Liver (tissue), 3 donors: ENCODE results near the gene CCL19.

Source experiments
- CTCF ChIP-seq: fragments of 150-350 bp; IDR thresholded peaks from 2 replicates; pipeline ENCODE4 v1.5.1; 2017; ENCODE audit warnings: improper control_type of control experiment, low read depth, low read length; ENCODE audit not compliant: missing input control
- EGR1 ChIP-seq, 2 donors: IDR thresholded peaks; 2 replicates each; pipeline ENCODE4 v1.6.1; 2016 to 2018; ENCODE audit warnings: antibody characterized with exemption in 2 of 2, low read depth in 2 of 2
- GABPA ChIP-seq, 2 donors: IDR thresholded peaks in 1 of 2; conservative IDR thresholded peaks in 1 of 2; 2 replicates each; pipeline ENCODE4 v1.6.1; 2016; ENCODE audit warnings: antibody characterized with exemption in 2 of 2, mild to moderate bottlenecking in 1 of 2, moderate library complexity in 1 of 2
- JUND ChIP-seq, 2 donors: IDR thresholded peaks; 2 replicates each; pipeline ENCODE4 v1.6.1; 2016; ENCODE audit warnings: antibody characterized with exemption in 2 of 2
- RAD21 ChIP-seq, 2 donors: IDR thresholded peaks; 2 replicates each; pipeline ENCODE4 v1.6.1; 2016; ENCODE audit warnings: antibody characterized with exemption in 2 of 2, mild to moderate bottlenecking in 2 of 2
- TAF1 ChIP-seq: conservative IDR thresholded peaks from 2 replicates; pipeline ENCODE4 v1.6.1; 2016; ENCODE audit warnings: antibody characterized with exemption, mild to moderate bottlenecking
- YY1 ChIP-seq: IDR thresholded peaks from 2 replicates; pipeline ENCODE4 v1.6.1; 2016; ENCODE audit warnings: antibody characterized with exemption, mild to moderate bottlenecking
- donor health status: healthy.
- donor health status: healthy.

- no peak for TF ChIP-seq CTCF
- no peak for TF ChIP-seq RAD21 (IDR thresholded peaks at IDR 0.05)
- TF ChIP-seq EGR1 (IDR thresholded peaks at IDR 0.05; ENCODE audit: low read depth in 2 of 2) = no peak
- no peak for TF ChIP-seq GABPA (IDR thresholded peaks at IDR 0.05 in 1 of 2, conservative IDR thresholded peaks at IDR 0.05 in 1 of 2)
- TF ChIP-seq YY1 = no peak
- no peak for TF ChIP-seq JUND (IDR thresholded peaks at IDR 0.05)
- TF ChIP-seq TAF1 = no peak
Observed at GRCh38 chr9:34647084-34647403, 44.0 kb downstream of the CCL19 start.
